ENCODE results near the gene ZNF653. TPM values are rescaled to one million over a fixed set of nuclear protein-coding genes. Genes with fewer than 3 reads are reported as not detected.

Gene ZNF653
- total RNA-seq, 1 donor from 2014 or later: 16.5 TPM

DNA sequence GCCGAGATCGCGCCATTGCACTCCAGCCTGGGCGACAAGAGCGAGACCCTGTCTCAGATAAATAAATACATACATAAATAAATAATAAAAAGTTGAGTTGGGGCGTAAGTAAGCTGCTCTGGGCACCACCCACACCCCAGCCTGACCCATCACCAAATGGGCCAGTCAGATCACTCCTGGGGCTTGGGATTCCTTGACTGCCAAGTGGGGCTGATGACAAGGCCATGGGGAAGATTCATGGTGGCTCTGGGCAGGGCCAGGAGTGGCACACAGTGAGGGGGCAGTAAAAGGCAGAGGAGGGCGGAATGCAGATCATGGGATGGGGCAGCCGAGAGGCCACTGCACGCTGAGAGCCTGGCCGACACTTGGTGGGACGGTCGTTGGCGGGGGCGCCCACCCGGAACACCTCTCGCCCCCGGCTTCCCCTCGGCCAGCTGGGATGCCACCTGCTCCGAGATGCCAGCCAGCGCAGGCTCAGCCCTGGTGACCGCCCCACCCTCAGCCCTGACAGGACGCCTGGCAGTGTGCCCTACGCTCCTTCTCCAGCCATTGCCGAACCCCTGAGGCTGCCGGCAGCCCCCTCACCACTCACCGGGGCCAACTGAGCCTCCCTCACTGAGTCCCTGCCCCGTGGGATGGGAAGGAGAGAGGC, 10.9 kb downstream of the ZNF653 start:
- Mint-ChIP-seq H3K27ac (no peak overlapping the region), H3K27me3 (ENCODE audit: low read depth) (no peaks in the 10 kb centered on the region), H3K4me3 (no peak overlapping the region), H3K36me3 (peaks cover 14% of the 10 kb centered on the region), H3K9me3 (no peaks in the 10 kb centered on the region), H3K4me1 (no peaks in the 10 kb centered on the region)
- no peak for DNase-seq (ENCODE audit: low spot score in 2 of 2, unreplicated experiment in 2 of 2)
- TF ChIP-seq, protein P1, sequence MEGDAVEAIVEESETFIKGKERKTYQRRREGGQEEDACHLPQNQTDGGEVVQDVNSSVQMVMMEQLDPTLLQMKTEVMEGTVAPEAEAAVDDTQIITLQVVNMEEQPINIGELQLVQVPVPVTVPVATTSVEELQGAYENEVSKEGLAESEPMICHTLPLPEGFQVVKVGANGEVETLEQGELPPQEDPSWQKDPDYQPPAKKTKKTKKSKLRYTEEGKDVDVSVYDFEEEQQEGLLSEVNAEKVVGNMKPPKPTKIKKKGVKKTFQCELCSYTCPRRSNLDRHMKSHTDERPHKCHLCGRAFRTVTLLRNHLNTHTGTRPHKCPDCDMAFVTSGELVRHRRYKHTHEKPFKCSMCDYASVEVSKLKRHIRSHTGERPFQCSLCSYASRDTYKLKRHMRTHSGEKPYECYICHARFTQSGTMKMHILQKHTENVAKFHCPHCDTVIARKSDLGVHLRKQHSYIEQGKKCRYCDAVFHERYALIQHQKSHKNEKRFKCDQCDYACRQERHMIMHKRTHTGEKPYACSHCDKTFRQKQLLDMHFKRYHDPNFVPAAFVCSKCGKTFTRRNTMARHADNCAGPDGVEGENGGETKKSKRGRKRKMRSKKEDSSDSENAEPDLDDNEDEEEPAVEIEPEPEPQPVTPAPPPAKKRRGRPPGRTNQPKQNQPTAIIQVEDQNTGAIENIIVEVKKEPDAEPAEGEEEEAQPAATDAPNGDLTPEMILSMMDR (IDR thresholded peaks at IDR 0.05; ENCODE audit: unreplicated experiment): no peak

DNA sequence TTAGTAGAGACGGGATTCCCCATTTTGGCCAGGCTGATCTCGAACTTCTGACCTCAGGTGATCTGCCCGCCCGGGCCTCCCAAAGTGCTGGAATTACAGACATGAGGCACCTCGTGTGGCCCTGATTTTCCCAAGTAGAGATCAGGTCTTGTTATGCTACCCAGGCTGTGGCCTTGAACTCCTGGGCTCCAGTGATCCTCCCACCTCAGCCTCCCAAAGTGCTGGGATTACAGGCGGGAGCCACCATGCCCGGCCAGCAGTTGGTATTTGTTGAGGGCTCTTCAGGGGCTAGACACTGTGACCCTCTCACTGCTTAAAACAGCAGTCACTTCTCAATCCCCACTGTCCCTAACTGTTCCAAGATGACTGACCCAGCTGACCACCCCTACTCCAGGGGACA, 16.3 kb downstream of the ZNF653 start:
- peaks cover under 1% of the 10 kb centered on the region for H3K27me3 Mint-ChIP-seq (ENCODE audit: low read depth)
- DNase-seq (ENCODE audit: low spot score in 2 of 2, unreplicated experiment in 2 of 2): no peak
- TF ChIP-seq, protein P1 (IDR thresholded peaks at IDR 0.05; ENCODE audit: unreplicated experiment): no peak
- H3K4me3 Mint-ChIP-seq: no peak overlapping the region
- H3K4me1 Mint-ChIP-seq: no peaks in the 10 kb centered on the region
- no peaks in the 10 kb centered on the region for H3K9me3 Mint-ChIP-seq
- peaks cover 13% of the 10 kb centered on the region for H3K36me3 Mint-ChIP-seq
- H3K27ac Mint-ChIP-seq: no peak overlapping the region

DNA sequence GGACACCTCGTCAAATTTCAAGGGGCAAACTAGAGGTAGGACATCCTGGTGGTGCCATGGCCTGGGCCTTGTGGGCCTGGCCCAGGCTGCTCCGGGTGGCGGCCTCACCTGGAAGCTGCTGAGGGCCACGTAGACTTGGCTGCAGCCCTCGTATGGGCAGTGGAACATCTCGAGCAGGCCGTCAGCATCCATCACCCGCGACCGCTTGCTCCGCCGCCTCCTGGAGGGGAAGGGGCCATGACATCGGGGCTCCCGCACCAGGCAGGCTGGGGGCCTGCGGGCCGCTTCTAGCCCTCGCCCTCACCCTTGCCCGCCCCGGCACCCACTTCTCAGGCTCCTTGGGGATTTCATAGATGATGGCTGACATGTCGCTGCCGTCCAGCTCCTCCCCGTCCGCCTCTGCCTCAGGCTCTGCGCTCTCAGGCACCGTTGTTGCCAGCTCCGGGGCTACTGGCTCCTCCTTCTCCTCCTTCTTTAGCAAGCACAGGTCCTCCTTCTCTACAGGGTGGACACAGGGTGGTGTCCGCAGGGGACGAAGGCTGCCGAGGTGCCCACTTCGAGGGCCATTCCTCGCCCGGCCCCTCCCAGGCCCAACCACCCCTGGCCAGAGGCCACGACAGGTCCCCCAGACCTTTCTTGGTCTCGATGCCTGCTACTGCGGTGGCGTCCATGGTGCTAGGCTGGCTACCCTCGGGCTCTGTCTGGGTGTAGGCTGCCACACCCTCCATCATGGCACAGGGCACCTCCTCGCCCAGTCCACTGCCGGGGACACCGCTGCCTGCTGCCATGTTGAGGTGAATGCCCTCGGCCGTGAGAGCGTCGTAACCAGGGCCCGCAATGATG, 18.8 kb downstream of the ZNF653 start:
- DNase-seq (ENCODE audit: low spot score in 2 of 2, unreplicated experiment in 2 of 2): no peak
- Mint-ChIP-seq H3K4me3 (no peak overlapping the region), H3K27me3 (ENCODE audit: low read depth) (peaks cover 19% of the 10 kb centered on the region), H3K36me3 (peaks cover 12% of the 10 kb centered on the region), H3K9me3 (no peaks in the 10 kb centered on the region), H3K4me1 (peaks cover 2% of the 10 kb centered on the region), H3K27ac (no peak overlapping the region)
- TF ChIP-seq, protein P1 (IDR thresholded peaks at IDR 0.05; ENCODE audit: unreplicated experiment): no peak

DNA sequence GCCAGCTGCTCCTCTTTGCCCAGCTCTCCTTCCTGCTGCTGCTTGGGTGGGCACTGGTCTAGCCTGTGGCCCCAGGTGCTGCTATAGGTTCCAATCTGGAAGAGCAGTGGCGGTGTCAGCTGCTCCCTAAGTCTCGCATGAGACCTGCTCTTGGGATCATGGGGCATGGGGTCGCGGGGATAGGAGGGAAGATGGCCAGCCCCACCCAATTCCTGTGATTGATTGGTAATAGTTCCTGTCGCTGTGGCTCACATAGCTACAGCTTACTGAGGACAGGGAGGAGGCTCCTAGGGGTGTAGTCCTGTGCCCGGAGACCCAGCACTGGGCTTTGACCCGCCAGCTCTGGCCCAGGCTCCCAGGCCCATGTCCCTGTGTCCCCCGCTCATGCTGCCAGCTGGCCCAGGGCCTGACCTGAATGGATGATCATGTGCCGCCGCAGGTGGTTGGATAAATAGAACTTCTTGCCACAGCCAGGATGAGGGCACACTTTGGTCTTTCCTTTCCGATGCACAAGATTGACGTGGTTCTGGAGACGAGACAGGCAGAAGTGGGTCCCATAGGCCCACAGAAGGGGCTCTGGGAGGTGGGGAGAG, 20.3 kb downstream of the ZNF653 start:
- peaks cover 5% of the 10 kb centered on the region for H3K4me1 Mint-ChIP-seq
- DNase-seq (ENCODE audit: low spot score in 2 of 2, unreplicated experiment in 2 of 2): no peak
- H3K27ac Mint-ChIP-seq: no peak overlapping the region
- peaks cover 29% of the 10 kb centered on the region for H3K27me3 Mint-ChIP-seq (ENCODE audit: low read depth)
- H3K9me3 Mint-ChIP-seq: no peaks in the 10 kb centered on the region
- H3K4me3 Mint-ChIP-seq: no peak overlapping the region
- TF ChIP-seq, protein P1 (IDR thresholded peaks at IDR 0.05; ENCODE audit: unreplicated experiment): no peak
- peaks cover 12% of the 10 kb centered on the region for H3K36me3 Mint-ChIP-seq

DNA sequence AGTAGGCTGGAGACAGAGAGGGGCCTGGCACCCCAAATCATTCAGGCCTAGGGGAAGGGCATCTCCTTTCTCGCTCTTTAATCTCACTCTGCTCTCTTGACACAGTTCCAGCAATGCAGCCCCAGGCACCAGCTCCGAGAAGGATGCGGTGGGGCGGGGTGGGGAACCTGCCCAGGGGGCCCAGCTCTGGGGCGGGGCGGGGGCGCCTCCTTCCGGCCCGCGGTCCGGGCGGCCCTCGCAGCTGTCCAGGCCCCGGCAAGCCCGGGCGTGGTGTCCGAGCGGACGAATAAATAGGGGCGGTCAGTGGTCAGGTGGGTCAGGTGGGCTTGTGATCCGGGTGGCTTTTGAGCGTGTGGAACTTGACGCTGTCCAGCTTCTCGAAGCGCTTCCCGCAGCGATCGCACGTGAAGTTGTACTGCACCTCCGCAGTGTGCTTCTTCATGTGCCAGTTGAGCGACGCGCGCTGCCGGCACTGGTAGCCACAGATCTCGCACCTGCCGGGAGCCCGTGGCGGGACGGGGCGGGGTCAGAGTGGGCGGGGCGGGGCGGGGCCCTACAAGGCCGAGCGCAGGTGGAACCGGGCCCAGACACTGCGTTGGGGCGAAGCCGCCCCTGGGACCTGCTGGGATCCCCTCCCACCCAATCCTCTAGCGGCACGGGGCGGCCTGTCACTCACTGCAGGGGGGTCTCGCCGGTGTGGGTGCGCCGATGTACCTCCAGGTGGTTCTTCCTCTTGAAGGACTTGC, 22.1 kb downstream of the ZNF653 start:
- peaks cover 12% of the 10 kb centered on the region for H3K36me3 Mint-ChIP-seq
- no peak for DNase-seq (ENCODE audit: low spot score in 2 of 2, unreplicated experiment in 2 of 2)
- no peaks in the 10 kb centered on the region for H3K9me3 Mint-ChIP-seq
- TF ChIP-seq, protein P1 (IDR thresholded peaks at IDR 0.05; ENCODE audit: unreplicated experiment): no peak
- peaks cover 40% of the 10 kb centered on the region for H3K27me3 Mint-ChIP-seq (ENCODE audit: low read depth)
- peaks cover 10% of the 10 kb centered on the region for H3K4me1 Mint-ChIP-seq
- no peak overlapping the region for H3K4me3 Mint-ChIP-seq
- no peak overlapping the region for H3K27ac Mint-ChIP-seq
